H1 (cell line): ENCODE results near the gene PRG2. TPM values are rescaled to one million over a fixed set of nuclear protein-coding genes. Genes with fewer than 3 reads are reported as not detected.

Experiments used
- CTCF ChIA-PET: fragments of 300-600 bp; sonication (Branson Sonifier 250); formaldehyde crosslinking; loops from one replicate; lab custom pipeline; 2021; ENCODE audit not compliant: partially characterized antibody; lab: Charles Lee
- POLR2A ChIA-PET: fragments of 300-600 bp; sonication (Branson Sonifier 250); formaldehyde crosslinking; loops from one replicate; lab custom pipeline; 2021; ENCODE audit warnings: inconsistent platforms; ENCODE audit not compliant: partially characterized antibody; lab: Charles Lee
- DNase-seq, 2 experiments: peaks; one replicate each; pipeline versions ENCODE4 v3.0.0 to v3.0.0-alpha.2; 2010 to 2022; ENCODE audit warnings: low spot score in 2 of 2, low read depth in 1 of 2, mixed read lengths in 1 of 2
- FAIRE-seq: peaks from 2 replicates; lab custom pipeline; 2011; peaks lifted over from hg19 to GRCh38; lab: Jason Lieb, UNC
- H2AFZ ChIP-seq: 2 replicates; pipeline ENCODE4 v1.8.1; 2012; ENCODE audit warnings: low read length, inconsistent platforms
- H2AK5ac ChIP-seq: 2 replicates; pipeline ENCODE4 v1.6.1; 2013; ENCODE audit warnings: low read depth, low read length
- H2BK120ac ChIP-seq: replicated peaks from 2 replicates; pipeline ENCODE3; 2013; ENCODE audit warnings: low read depth, low read length, inconsistent platforms
- H2BK12ac ChIP-seq: 2 replicates; pipeline ENCODE4 v1.6.1; 2013; ENCODE audit warnings: low read depth, low read length
- H2BK15ac ChIP-seq: 2 replicates; pipeline ENCODE4 v1.6.1; 2013; ENCODE audit warnings: low read length
- H2BK20ac ChIP-seq: 2 replicates; pipeline ENCODE4 v1.6.1; 2013; ENCODE audit warnings: low read length
- H2BK5ac ChIP-seq: 2 replicates; pipeline ENCODE4 v1.6.1; 2013; ENCODE audit warnings: low read depth, low read length
- H3K14ac ChIP-seq: 2 replicates; pipeline ENCODE4 v1.6.1; 2013; ENCODE audit warnings: inconsistent platforms; ENCODE audit not compliant: insufficient read length
- H3K18ac ChIP-seq: 2 replicates; pipeline ENCODE4 v1.6.1; 2013; ENCODE audit warnings: low read length; ENCODE audit errors: extremely low read depth
- H3K23ac ChIP-seq: 2 replicates; pipeline ENCODE4 v1.6.1; 2013; ENCODE audit warnings: inconsistent platforms; ENCODE audit not compliant: insufficient read length
- H3K23me2 ChIP-seq: 2 replicates; pipeline ENCODE4 v1.6.1; 2013; ENCODE audit warnings: low read depth, low read length
- H3K27ac ChIP-seq: 2 replicates; pipeline ENCODE4 v1.6.1; 2011; ENCODE audit warnings: low read depth, low read length, inconsistent platforms
- H3K27me3 ChIP-seq, 4 experiments: replicated peaks in 1 of 4; 1 replicate in 1 of 4; 2 replicates in 3 of 4; pipeline versions ENCODE4 v1.6.1 to v1.8.1; 2011 to 2013; ENCODE audit warnings: low read length in 3 of 4, mild to moderate bottlenecking in 3 of 4, inconsistent platforms in 2 of 4, mixed read lengths in 2 of 4, moderate library complexity in 1 of 4; ENCODE audit not compliant: control insufficient read depth in 3 of 4, insufficient read depth in 3 of 4; ENCODE audit errors: extremely low read depth in 1 of 4
- H3K36me3 ChIP-seq, 4 experiments: 2 replicates each; pipeline versions ENCODE4 v1.6.1 to v1.8.1; 2011 to 2013; ENCODE audit warnings: mild to moderate bottlenecking in 4 of 4, low read length in 3 of 4, moderate library complexity in 2 of 4, control low read depth in 1 of 4, inconsistent platforms in 1 of 4; ENCODE audit not compliant: insufficient read depth in 4 of 4, control insufficient read depth in 2 of 4
- H3K4ac ChIP-seq: replicated peaks from 2 replicates; pipeline ENCODE3; 2013; ENCODE audit warnings: low read length, low read depth, mixed read lengths, inconsistent platforms; ENCODE audit not compliant: insufficient read length
- H3K4me1 ChIP-seq, 4 experiments: replicated peaks in 1 of 4; 1 replicate in 1 of 4; 2 replicates in 3 of 4; pipeline versions ENCODE4 v1.6.1 to v1.8.1; 2011 to 2013; ENCODE audit warnings: low read length in 3 of 4, inconsistent platforms in 2 of 4, mixed read lengths in 1 of 4; ENCODE audit not compliant: insufficient read depth in 4 of 4, control insufficient read depth in 3 of 4
- H3K4me2 ChIP-seq, 2 experiments: 2 replicates each; pipeline versions ENCODE4 v1.6.1 to v1.8.1; 2011 to 2013; ENCODE audit warnings: low read depth in 2 of 2, low read length in 2 of 2, control low read depth in 1 of 2, inconsistent platforms in 1 of 2, mild to moderate bottlenecking in 1 of 2; ENCODE audit not compliant: insufficient read depth in 1 of 2
- H3K4me3 ChIP-seq, 4 experiments: fragments of 200-600, 300-600 bp in 1 of 4; sonication (generic), shearing (Covaris generic), sonication (Bioruptor Twin) in 1 of 4; 2 replicates each; pipeline versions ENCODE4 v1.5.1 to v1.8.1; 2011 to 2016; ENCODE audit warnings: low read length in 4 of 4, low read depth in 3 of 4, control low read depth in 2 of 4, inconsistent platforms in 2 of 4, mild to moderate bottlenecking in 2 of 4, mixed read lengths in 1 of 4, moderate library complexity in 1 of 4; ENCODE audit not compliant: insufficient read depth in 2 of 4; ENCODE audit errors: extremely low read depth in 1 of 4
- H3K56ac ChIP-seq: replicated peaks from 2 replicates; pipeline ENCODE3; 2013; ENCODE audit warnings: low read depth, mild to moderate bottlenecking, mixed read lengths, low read length, inconsistent platforms; ENCODE audit not compliant: insufficient read length
- H3K79me1 ChIP-seq: 2 replicates; pipeline ENCODE4 v1.6.1; 2013; ENCODE audit warnings: low read depth, low read length, control low read depth
- H3K79me2 ChIP-seq, 2 experiments: 2 replicates each; pipeline versions ENCODE4 v1.6.1 to v1.8.1; 2012 to 2013; ENCODE audit warnings: low read length in 2 of 2, mild to moderate bottlenecking in 2 of 2, inconsistent platforms in 1 of 2; ENCODE audit not compliant: insufficient read depth in 2 of 2, control insufficient read depth in 1 of 2
- H3K9ac ChIP-seq, 4 experiments: replicated peaks in 1 of 4; 1 replicate in 1 of 4; 2 replicates in 3 of 4; pipeline versions ENCODE4 v1.6.1 to v1.8.1; 2011 to 2013; ENCODE audit warnings: low read depth in 3 of 4, low read length in 3 of 4, control low read depth in 2 of 4, mild to moderate bottlenecking in 2 of 4, moderate library complexity in 2 of 4, inconsistent platforms in 1 of 4; ENCODE audit errors: extremely low read depth in 1 of 4
- H3K9me3 ChIP-seq, 2 experiments: 2 replicates each; pipeline versions ENCODE4 v1.6.1 to v1.8.1; 2012 to 2013; ENCODE audit warnings: mild to moderate bottlenecking in 2 of 2, moderate library complexity in 2 of 2, control low read depth in 1 of 2, inconsistent platforms in 1 of 2, low read depth in 1 of 2, low read length in 1 of 2, mixed read lengths in 1 of 2; ENCODE audit not compliant: insufficient read depth in 2 of 2
- H4K20me1 ChIP-seq, 2 experiments: replicated peaks in 1 of 2; 2 replicates each; pipeline versions ENCODE3 to v1.8.1; 2011 to 2013; ENCODE audit warnings: inconsistent platforms in 2 of 2, low read length in 2 of 2, mild to moderate bottlenecking in 1 of 2; ENCODE audit not compliant: insufficient read depth in 2 of 2, control insufficient read depth in 1 of 2
- H4K5ac ChIP-seq: 2 replicates; pipeline ENCODE4 v1.6.1; 2013; ENCODE audit warnings: low read length, low read depth, mixed read lengths, inconsistent platforms; ENCODE audit not compliant: insufficient read length
- H4K8ac ChIP-seq: 2 replicates; pipeline ENCODE4 v1.8.0; 2013; ENCODE audit warnings: mild to moderate bottlenecking, moderate library complexity, low read length, inconsistent platforms; ENCODE audit not compliant: insufficient read depth; ENCODE audit errors: extremely low read depth
- H4K91ac ChIP-seq: replicated peaks from 2 replicates; pipeline ENCODE3; 2013; ENCODE audit warnings: low read length, mixed read lengths, inconsistent platforms; ENCODE audit not compliant: insufficient read length
- CHD1 ChIP-seq: IDR thresholded peaks from 2 replicates; pipeline ENCODE4 v1.6.1; 2012; ENCODE audit warnings: low read depth, low read length, improper control_type of control experiment
- FOSL1 ChIP-seq: IDR thresholded peaks from 2 replicates; pipeline ENCODE4 v1.6.1; 2011; ENCODE audit warnings: mild to moderate bottlenecking, low read depth, low read length, moderate library complexity; ENCODE audit not compliant: insufficient read depth
- HDAC2 ChIP-seq, 2 experiments: fragments of 300-600 bp in 1 of 2; sonication (generic) in 1 of 2; IDR thresholded peaks; 2 replicates each; pipeline ENCODE4 v1.6.1; 2011 to 2012; ENCODE audit warnings: low read depth in 2 of 2, low read length in 2 of 2, mild to moderate bottlenecking in 2 of 2, moderate library complexity in 2 of 2, borderline replicate concordance in 1 of 2, inconsistent platforms in 1 of 2
- HDAC6 ChIP-seq: IDR thresholded peaks from one replicate; pipeline ENCODE4 v1.7.1; 2012; ENCODE audit warnings: low read depth, mild to moderate bottlenecking, inconsistent platforms, low read length, moderate library complexity
- JUND ChIP-seq: IDR thresholded peaks from 2 replicates; pipeline ENCODE4 v1.6.1; 2011; ENCODE audit warnings: mild to moderate bottlenecking, improper control_type of control experiment, low read length
- RBBP5 ChIP-seq: IDR thresholded peaks from 2 replicates; pipeline ENCODE4 v1.7.1; 2012; ENCODE audit warnings: low read depth, mild to moderate bottlenecking, inconsistent platforms, low read length, moderate library complexity, borderline replicate concordance
- SIN3A ChIP-seq, 2 experiments: IDR thresholded peaks in 1 of 2; conservative IDR thresholded peaks in 1 of 2; 2 replicates each; pipeline ENCODE4 v1.6.1; 2011 to 2012; ENCODE audit warnings: low read length in 2 of 2, improper control_type of control experiment in 1 of 2, low read depth in 1 of 2, mild to moderate bottlenecking in 1 of 2
- WGBS, 2 experiments: shearing (Covaris generic) in 1 of 2; methylation state at CpG; one replicate each; pipeline versions ENCODE4 v1.1.6 to v1.1.7; 2013 to 2015; ENCODE audit warnings: low lambda C conversion rate in 2 of 2, mixed read lengths in 2 of 2, inconsistent platforms in 1 of 2, low coverage in 1 of 2, missing lambda C conversion rate in 1 of 2; ENCODE audit not compliant: insufficient replicate concordance in 2 of 2, insufficient coverage in 1 of 2, insufficient read length in 1 of 2; ENCODE audit errors: extremely low coverage in 1 of 2, missing lambda C conversion rate in 1 of 2; 5-methylcytosine and 5-hydroxymethylcytosine counted together
- polyA plus RNA-seq, 7 experiments: library from polyadenylated mRNA; depleted of rRNA in 3 of 7; stranded (reverse) in 5 of 7; unstranded in 2 of 7; fragments of >200 nt in 5 of 7; fragments of 200-250 nt in 2 of 7; gene quantifications; 1 replicate in 5 of 7; 2 replicates in 1 of 7; 4 replicates in 1 of 7; pipeline versions ENCODE4 v1.2.1 to v1.2.3, GENCODE V29; 2011 to 2013; ENCODE audit warnings: missing spikeins in 2 of 7, mixed read lengths in 2 of 7
- total RNA-seq: library from RNA; stranded (reverse); fragmentation: NEBNext Ultra II Directional; extraction: Animal tissue kit (Norgen Biotek cat#: 25700); gene quantifications from 2 replicates; pipeline ENCODE4 v1.2.1, GENCODE V29; 2021

Gene PRG2
- total and polyA plus RNA-seq, 2 of the 8 experiments (the other 6 are each of a cell fraction or from before 2014, with no cell fraction given), result 0.32 TPM; not detected in 1

DNA sequence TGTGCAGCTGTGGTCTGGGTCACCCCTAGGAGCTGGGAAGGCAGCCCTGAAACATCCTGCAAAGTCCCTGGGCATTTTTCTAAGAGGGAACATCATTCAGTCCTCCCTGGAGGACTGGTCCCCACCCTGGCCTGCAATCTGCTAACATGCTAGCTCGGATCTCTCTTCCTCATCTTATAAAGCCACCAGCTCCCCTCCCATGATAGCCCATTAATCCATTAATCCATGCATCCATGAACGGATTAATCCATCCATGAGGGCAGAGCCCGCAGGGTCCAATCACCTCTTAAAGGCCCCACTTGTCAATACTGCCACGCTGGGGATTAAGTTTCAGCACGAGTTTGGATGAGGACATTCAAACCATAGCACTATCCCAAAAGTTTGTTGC lies 21.6 kb downstream of the PRG2 start:
- Histone ChIP-seq H3K27ac (no peak overlapping the region), H3K79me1 (no peaks in the 10 kb centered on the region), H3K9ac (no peak overlapping the region), H2AFZ (no peak overlapping the region), H4K5ac (no peak overlapping the region), H4K8ac (no peak overlapping the region), H3K18ac (no peak overlapping the region), H3K4me3 (no peak overlapping the region), H3K4ac (no peak overlapping the region), H4K20me1 (no peaks in the 10 kb centered on the region), H3K9me3 (no peaks in the 10 kb centered on the region), H2AK5ac (no peak overlapping the region), H2BK20ac (no peak overlapping the region), H3K23me2 (no peaks in the 10 kb centered on the region), H3K56ac (no peak overlapping the region), H3K27me3 (no peaks in the 10 kb centered on the region; a peak in 2 of 7 replicates), H2BK5ac (no peak overlapping the region), H2BK12ac (no peak overlapping the region), H4K91ac (no peak overlapping the region), H3K79me2 (no peaks in the 10 kb centered on the region), H2BK15ac (no peak overlapping the region), H3K4me1 (peaks cover 8 to 17% (median 11%) of the 10 kb centered on the region in 4 experiments), H3K23ac (no peak overlapping the region), H2BK120ac (no peak overlapping the region), H3K4me2 (no peak overlapping the region), H3K36me3 (no peaks in the 10 kb centered on the region), H3K14ac (no peak overlapping the region)
- DNase-seq (no peak), FAIRE-seq (no peak)
- TF ChIP-seq FOSL1, result no peak
- TF ChIP-seq RBBP5, result no peak
- TF ChIP-seq HDAC2 (IDR thresholded peaks at IDR 0.05; ENCODE audit: borderline replicate concordance in 1 of 2, low read depth in 2 of 2, low read length in 2 of 2), result no peak
- TF ChIP-seq CHD1, result no peak
- no peak for TF ChIP-seq SIN3A (conservative IDR thresholded peaks at IDR 0.05 in 1 of 2, IDR thresholded peaks at IDR 0.05 in 1 of 2; ENCODE audit: low read depth in 1 of 2, low read length in 2 of 2)
- TF ChIP-seq HDAC6, result no peak
- no peak for TF ChIP-seq JUND
- ChIA-PET CTCF (interaction anchor here (1.1 to 2.0 kb wide), 4 partner anchors 21 to 110 kb away, joined by 4 to 6 read pairs (median 5); partner anchors contain the start of gene RTN4RL2), POLR2A (interaction anchor here (0.5 to 1.5 kb wide), 3 partner anchors 9 to 225 kb away, joined by 3 read pairs; no protein-coding TSS in a partner anchor)
- WGBS, 2 experiments, result 89% methylated on average over 5 of the region's 5 CpGs; no CpG with 5 or more reads in 1 of the 2 experiments
